Inflammatory macrophage treated with lipopolysaccharide for 4 hours (primary cell): ENCODE results near the gene CDC42.
"Not testable (repeated sequence)": the region's sequence is repeated elsewhere in the genome, so short reads cannot be mapped to it uniquely, and the experiment has no call there.

Experiments
- DNase-seq: peaks from one replicate; pipeline ENCODE4 v3.0.0-alpha.2; 2020

Gene CDC42

DNA sequence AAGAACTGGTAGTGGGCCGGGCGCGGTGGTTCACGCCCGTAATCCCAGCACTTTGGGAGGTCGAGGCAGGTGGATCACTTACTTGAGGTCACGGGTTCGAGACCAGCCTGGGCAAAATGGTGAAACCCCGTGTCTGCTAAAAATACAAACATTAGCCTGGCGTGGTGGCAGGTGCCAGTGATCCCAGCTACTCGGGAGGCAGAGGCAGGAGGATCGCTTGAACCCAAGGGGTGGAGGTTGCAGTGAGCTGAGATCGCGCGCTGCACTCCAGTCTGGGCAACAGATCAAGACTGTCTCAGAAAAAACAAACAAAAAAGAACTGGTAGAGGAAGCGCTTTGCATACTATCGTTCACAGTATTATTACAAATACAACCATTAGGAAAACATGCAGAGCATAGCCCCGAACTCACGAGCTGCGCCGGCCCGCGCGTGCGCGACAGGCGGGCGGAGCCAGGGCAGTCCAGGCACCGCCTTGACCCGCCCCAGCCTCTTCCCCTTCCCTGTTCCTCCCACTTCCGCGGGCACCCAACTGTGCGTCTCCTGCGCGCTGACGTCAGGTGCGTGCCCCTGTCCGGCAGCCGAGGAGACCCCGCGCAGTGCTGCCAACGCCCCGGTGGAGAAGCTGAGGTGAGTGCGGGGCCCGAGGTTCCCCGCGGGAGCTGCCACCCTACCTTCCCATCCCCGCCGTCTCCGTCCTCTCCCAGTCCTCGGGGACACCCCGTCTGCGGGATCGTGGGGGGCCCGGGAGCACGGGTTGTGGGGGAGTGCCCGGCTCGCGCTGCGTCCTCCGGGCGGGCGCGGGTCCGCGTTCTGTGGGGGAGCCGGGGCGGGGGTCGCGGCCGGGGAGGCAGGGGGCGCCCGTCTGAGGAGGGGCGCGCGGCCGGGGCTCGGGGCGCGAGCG is at the start of gene CDC42:
TSS of gene CDC42 (plus strand) at position 595 of the 902 bp plus-strand sequence. CDS start 25,770 bp downstream, outside the sequence.
- peak; percentile 98 for DNase-seq

DNA sequence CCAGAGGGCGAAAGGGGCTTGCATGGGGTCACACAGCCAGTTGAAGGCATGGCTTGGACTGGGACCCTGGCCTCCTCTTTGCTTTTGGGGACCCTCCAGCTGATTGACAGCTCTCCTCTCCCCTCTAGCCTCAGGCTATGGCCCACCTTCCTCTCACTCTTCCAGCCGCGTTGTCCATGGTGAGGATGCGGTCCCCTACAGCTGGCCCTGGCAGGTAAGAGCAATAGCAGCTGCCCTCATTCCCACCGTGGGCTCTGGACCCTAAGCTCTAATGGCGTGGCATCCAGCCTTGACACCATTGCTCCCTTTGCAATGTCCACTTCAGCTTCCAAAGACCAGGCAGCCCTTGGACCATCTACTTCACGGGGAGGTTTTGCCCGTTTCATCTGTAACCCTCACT is 49.6 kb upstream of the CDC42 start:
- DNase-seq = not testable (repeated sequence)

DNA sequence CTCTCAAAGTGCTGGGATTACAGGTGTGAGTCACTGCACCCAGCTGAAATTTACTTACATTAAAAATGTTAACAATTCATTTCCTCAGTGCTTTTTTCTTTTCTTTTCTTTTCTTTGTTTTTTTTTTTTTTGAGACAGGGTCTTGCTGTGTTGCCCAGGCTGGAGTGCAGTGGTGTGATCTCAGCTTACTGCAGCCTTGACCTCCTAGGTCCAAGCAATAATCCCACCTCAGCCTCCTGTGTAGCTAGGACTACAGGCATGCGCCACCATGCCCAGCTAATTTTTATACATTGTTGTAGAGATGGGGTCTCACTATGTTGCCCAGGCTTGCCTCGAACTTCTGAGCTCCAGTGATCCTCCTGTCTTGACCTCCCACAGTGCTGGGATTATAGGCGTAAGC is 48.5 kb upstream of the CDC42 start:
- not testable (repeated sequence) for DNase-seq

DNA sequence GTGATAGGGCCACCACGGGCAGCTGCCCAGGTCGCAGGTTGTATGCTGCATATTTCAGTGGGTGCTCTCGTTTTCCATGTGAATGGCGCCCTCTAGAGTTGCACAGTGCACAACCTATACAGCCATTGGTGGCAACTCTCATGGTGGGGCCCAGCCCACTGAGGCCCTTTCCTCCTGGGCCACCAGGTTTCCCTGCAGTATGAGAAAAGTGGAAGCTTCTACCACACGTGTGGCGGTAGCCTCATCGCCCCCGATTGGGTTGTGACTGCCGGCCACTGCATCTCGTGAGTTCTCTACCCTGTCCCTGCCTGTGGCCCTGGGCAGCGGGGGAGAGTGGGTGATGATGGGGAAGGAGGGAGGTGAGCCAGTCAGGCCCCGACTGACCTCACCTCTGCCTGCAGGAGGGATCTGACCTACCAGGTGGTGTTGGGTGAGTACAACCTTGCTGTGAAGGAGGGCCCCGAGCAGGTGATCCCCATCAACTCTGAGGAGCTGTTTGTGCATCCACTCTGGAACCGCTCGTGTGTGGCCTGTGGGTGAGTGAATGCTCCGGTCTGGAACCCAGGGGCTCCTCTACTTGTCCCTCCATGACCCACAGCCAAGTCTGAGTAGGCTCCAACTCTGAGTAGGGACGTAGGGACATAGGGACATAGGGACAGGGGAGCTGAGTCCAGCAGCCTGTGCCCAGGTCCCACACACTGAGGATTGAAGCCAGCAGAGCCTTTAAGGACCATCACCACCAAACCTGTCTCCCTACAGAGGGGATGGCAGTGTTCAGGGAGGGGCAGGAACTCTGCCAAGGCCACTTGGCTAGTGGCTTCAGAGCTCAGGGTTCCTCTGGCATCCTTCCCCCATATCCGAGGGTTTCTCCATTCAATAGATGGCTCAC is 47.0 kb upstream of the CDC42 start:
- peak; percentile 38 for DNase-seq

DNA sequence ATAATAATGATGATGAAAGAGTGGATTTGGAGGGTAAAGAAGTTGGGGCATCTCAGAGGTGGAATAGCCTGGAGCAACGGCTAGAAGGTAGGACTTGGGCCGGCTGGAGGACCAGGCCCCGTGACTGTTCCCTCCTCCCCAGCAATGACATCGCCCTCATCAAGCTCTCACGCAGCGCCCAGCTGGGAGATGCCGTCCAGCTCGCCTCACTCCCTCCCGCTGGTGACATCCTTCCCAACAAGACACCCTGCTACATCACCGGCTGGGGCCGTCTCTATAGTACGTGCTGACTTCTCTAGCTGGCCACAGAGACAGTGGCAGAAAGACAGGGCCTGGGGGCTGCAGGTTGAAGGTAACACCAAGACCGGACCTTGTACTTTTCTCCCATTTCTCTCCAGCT is 45.8 kb upstream of the CDC42 start:
- not testable (repeated sequence) for DNase-seq

DNA sequence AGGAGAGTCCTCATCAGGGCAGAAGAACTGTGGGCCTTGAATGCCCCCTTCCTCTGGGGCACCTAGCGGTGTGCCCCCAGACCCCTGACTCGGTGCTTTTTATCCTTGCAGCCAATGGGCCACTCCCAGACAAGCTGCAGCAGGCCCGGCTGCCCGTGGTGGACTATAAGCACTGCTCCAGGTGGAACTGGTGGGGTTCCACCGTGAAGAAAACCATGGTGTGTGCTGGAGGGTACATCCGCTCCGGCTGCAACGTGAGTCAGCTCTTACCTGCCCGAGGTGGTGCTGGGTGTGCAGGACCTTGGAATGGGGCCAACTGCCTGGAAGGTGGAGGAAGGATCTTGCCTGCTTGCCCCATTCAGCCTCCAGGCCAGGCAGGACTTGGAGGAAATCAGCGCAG is 45.2 kb upstream of the CDC42 start:
- not testable (repeated sequence) for DNase-seq

DNA sequence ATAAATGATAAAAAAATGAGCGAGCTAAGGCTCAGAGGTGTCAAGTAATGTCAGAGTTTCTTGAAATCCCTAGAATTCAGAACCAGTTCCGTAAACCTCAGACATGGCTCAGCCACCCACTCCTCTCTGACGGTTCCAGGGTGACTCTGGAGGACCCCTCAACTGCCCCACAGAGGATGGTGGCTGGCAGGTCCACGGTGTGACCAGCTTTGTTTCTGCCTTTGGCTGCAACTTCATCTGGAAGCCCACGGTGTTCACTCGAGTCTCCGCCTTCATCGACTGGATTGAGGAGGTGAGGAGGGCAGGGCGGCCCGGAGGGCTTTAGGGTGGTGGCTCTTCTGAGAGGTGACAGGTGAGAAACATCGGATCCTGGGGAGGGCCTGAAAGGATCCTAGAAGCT is 42.9 kb upstream of the CDC42 start:
- DNase-seq = not testable (repeated sequence)

DNA sequence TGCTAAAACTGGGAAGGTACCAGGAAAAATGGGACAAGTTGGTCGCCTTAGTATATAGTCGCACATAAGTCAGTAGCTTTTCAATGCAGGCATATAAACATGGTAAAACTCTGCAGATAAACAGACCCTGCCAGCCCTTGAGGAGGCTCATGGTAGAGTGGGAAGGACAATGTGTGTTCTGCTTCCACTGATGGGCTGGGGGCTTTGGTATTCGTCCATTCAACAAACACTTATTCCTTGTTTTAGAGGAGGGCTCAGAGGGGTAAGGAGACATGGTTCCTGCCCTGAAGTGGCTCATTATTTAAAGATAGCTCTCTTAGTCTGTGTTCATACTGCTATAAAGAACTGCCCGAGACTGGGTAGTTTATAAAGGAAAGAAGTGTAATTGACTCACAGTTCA is 39.8 kb upstream of the CDC42 start:
- DNase-seq = not testable (repeated sequence)

DNA sequence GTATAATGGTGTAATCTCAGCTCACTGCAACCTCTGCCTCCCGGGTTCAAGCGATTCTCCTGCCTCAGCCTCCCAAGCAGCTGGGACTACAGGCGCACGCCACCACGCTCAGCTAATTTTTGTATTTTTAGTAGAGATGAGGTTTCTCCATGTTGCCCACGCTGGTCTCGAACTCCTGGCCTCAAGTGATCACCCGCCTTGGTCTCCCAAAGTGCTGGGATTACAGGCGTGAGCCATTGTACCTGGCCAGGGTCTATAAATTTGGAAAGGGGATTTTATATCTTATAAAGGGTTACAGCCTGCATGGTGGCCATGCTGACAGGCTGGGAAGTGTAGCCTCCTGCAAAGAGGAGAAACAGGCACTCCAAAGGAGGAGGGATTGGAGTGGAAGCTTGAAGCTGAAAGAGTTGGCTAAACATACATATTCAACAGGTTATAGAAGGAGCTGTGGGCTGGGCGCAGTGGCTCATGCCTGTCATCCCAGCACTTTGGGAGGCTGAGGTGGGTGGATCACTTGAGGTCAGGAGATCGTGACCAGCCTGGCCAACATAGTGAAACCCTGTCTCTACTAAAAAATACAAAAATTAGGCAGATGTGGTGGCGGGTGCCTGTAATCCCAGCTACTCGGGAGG is 37.8 kb upstream of the CDC42 start:
- DNase-seq = not testable (repeated sequence)

DNA sequence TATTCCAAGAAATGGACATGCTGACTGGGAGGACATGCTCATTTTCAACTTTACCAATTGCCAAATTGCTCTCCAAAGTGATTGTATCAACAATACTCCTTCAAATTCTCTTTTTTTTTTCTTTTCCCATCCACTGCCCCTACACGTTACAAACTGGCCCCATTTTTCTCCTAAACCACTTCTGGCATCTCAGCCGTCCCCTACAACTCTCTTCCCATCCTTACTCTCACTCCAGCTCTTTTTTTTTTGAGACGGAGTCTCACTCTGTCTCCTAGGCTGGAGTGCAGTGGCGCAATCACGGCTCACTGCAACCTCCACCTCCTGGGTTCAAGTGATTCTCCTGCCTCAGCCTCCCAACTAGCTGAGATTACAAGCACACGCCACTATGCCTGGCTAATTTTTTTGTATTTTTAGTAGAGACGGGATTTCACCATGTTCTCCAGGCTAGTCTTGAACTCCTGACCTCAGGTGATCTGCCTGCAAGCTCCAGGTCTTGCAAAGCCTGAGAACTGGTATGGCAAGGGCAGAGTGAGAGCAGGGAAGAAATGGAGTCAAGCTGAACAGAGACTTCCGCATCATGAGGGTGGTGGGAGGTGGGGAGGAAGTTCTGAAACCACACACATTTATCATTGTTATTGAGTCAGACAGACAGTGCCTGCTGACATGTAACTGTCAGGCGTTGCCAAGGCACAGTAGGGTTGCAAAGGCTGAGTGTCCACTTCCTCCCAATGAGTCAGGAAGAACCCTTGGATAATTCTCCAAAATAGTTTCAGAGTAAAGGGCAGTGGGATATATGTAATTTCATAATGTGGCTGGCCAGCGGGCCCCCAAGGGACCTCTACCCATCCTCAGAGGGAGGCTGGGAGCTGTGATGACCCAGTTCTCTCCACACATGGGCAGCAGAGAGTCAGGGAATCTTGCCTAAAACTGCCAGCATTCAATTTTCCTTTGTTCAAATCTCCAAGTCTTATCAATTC is 33.6 kb upstream of the CDC42 start:
- peak; percentile 99 for DNase-seq

DNA sequence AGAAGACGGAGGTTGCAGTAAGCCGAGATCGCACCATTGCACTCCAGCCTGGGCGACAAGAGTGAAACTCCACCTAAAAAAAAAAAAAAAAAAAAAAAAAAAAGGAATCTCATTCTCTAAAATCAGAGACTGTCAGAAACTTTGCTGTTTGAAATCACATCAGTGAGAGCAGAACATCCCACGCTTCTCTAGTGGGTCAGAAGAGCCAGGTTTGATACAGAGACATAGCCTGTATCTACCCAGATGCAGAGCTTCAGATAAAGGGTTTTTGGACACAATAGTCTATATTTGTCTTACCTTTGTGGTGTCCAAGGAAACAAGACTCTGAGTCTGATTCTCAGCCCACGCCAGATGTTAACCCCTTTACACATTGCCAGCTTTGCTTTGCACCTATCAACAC is 31.4 kb upstream of the CDC42 start:
- no peak for DNase-seq

DNA sequence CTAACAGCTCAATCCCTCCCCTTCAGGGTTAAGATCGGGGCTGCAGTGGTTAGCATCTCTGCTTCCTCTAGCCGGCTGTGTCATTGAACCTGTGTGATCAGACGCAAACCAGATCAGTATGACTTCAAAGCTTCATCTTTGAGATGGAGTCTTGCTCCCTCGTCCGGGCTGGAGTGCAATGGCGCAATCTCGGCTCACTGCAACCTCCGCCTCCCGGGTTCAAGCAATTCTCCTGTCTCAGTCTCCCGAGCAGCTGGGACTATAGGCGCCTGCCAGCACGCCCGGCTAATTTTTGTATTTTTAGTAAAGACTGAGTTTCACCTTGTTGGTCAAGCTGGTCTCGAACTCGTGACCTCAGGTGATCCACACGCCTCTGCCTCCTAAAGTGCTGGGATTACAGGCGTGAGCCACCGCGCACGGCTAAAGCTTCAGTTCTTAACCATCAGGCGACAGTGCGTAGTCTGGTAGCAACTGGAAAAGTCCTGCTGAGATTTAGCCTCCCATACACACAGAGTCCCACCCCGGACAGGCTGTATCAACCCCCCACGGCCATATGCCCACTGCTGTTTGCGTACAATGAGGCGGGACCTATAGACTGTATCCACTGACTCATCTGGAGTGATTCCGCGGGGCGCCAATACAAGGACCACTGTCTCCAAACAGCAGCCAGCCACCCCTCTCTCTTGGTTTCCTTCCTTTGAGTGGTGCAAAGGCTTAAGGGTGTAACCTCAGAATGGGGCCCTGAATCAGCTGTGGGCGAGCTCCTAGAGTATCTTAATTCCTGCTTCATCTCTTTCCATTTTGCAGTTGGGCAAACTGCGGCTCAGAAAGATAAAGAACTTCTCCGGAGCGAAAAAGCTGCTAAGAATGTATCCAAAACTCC is 27.8 kb upstream of the CDC42 start:
- DNase-seq = peak; percentile 53

DNA sequence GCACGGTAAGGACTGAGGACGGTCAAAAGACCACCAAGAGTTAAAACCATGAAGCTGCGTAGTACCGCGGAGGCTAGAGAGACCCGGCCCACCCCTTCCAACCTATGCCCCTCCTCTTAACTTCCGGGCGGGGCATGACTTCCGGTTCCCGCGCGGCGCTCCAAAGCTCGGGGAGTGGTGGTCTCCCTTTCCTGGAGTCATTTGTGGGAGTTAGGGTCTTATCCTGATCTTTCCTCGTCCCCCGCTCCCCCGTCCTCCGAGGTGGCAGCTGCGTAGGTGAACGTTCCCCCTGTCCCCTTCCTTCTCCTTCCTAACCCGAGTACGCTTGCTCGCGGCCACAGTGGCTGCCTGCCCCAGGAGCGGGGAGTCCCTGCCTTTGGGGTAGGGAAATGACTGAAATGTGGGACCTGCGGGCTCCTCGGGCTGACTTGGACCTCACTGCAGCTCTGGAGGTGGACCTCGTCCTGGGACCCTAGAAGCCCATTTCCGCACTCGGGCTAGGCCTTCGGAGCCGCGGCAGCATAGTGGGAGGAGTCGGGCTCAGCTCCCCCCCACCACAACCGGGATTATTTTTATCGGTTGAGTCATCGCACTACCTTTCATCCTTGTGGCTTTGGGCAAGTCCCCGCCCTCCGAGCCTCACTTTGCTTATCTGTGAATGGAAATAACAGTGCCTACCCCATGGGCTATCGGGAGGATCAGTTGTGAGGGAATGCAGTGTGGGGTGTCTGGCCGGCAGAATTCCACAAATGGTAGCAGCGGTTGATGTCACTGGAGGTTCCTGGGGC is 26.9 kb upstream of the CDC42 start:
- peak; percentile 86 for DNase-seq

DNA sequence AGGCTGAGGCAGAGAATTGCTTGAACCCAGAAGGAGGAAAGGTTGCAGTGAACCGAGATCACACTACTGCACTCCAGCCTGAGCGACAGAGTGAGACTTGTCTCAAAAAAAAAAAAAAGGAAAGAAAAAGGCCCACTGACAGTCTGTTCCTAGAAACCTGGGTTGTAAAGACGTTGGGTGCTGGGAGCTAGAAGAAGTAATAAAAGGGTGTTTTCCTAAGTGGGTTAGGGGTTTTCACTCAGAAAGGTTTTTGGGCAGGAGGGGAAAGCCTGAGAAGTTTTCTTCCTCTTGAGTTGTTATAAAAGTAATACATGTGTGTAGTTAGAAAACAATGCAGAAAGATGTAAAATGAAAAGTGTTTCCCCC is 25.6 kb upstream of the CDC42 start:
- DNase-seq = no peak

DNA sequence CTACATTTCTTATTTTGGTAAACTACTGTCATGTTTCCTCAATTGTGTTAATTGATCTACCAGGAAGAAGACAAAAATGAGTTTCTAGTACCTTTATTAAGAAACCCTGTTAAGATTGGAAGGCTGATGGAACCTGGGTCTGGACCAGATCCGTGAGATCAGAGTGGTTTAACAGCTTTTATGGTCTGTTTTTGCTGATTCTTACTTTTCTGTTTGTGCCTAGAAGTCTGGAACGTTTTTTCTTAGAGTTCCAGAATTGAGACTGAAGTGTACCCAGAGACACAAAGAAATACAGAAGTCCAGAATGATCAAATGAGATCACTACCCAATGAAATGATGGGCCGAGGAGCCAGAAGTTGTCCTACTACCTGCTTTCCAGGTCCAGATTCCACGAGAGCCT is 22.5 kb upstream of the CDC42 start:
- DNase-seq = no peak

DNA sequence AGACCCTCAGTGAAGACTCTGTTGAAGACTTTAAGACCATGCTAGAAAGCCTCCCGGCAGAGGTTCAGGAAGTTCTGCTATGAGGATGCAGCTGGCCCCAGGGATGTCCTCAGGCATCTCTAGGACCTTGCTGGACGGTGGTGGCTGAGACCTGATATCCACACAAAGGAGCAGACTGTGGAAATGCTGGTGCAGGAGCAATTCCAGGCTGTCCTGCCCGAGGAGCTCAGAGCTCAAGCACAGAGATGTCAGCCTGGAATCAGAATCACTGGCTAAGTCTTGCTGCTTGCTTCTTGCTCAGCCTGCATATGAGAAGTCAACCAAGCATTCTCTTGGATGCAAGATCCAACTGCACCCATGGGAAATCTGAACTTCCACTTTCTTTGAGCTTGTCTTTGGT is 22.0 kb upstream of the CDC42 start:
- DNase-seq = no peak

DNA sequence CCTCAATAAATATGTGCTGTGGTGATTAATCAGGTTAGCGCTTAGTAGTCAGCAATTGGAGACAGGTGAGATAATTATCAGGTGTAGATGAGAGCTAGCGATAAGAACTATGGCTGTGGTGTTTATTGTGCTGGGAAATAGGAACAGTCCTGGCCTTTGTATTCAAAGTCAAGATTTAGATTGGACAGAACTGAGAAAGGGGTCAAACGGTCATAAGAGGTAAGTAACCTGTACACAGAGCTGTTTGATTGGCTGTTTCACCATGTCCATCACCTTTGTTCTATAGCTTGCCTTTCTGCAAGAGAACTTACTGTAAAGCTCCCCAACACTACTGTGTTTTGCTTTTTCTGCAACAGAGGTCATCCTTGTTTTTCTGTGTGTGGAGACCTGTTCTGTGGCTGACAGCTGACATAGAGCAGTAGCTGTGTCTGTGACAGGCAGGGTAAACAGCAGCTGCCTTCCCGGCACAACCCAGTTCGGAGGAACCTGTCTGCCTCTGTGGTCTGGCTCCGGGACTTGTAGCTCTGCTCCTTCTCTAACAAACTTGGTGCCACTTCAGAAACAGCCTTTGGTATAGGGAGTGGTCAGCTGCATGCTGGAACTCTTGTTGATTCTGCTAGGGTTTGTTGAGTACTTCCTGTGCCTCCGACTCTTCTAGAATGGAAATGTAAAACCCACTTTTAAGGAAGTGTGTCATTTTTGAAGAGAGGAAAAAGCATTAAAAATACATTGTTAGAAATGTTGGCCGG is 21.1 kb upstream of the CDC42 start:
- peak; percentile 29 for DNase-seq

DNA sequence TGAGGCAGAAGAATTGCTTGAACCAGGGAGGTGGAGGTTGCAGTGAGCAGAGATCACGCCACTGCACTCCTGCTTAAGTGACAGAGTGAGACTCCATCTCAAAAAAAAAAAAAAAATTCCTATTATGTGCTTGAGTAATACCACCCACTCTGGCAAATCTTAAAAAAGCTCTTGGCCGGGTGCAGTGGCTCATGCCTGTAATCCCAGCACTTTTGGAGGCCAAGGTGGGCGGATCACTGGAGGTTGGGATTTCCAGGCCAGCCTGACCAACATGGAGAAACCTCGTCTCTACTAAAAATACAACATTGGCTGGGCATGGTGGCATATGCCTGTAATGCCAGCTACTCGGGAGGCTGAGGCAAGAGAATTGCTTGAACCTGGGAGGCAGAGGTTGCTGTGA is 17.7 kb upstream of the CDC42 start:
- not testable (repeated sequence) for DNase-seq

DNA sequence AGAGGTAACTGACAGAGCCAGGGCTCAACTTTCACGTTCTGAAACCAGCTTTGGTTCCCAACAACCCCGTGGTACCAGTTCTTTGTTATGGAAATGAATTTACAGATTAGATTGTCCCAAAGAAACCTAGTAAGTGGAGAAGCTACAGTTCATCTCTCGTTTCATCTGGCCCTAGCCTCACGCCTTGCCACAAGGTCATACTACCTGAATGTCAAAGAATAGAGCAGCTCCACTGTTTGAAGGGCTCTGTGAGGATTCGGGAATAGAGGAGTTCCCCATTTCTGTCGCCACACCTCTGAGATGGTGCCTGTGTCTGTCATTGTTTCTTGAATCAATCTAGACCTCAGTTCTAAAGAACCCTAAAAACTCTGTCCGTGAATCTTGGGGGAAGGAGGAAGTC is 15.0 kb upstream of the CDC42 start:
- no peak for DNase-seq
